ENCODE data around the gene PPP2R1A.
A peak's percentile ranks its signal among the peaks of the same experiment; 100 is the strongest.
"Not testable (repeated sequence)": the region's sequence is repeated elsewhere in the genome, so short reads cannot be mapped to it uniquely, and the experiment has no call there.

The PPP2R1A gene

DNA sequence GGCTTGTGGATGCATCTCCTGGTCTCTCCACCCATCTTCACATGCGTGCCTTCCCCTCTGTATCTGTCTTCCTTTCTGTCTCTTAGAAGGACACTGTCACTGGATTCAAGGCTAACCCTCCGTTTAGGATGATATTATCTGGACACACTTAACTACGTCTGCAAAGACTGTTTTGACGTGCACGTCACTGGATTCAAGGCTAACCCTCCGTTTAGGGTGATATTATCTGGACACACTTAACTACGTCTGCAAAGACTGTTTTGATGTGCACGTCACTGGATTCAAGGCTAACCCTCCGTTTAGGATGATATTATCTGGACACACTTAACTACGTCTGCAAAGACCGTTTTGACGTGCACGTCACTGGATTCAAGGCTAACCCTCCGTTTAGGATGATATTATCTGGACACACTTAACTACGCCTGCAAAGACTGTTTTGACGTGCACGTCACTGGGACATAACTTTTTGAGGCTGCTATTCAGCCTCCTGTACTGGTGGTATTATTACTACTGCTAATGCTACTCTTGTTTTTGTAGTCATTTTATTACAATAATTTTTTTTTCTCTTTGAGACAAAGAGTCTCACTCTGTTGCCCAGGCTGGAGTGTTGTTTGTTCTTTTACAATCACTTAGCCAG is 11.0 kb downstream of the PPP2R1A start:
- not testable (repeated sequence) for DNase-seq

DNA sequence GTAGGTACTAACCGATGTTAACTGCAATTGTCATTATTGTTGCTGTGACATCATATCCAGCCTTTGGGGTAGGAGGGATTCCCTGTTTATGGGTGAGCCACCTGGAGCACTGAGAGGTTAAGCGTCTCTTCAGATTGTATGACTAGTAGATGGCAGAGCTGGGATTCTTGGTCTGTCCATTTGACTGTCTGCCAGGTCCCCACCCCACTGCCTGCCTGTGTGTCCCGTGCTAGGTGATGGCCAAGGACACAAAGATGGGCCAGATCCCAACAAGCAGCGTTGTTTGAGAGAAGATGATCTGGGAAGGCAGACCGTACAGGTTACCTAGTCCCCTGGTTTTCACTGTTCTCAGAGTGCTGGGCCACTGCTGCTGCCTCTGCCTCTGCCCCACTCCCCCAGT is 16.6 kb downstream of the PPP2R1A start:
- no peak for DNase-seq

- DNase-seq = no peak
Observed at GRCh38 chr19:52211203-52211602, 21.4 kb downstream of the PPP2R1A start.

DNA sequence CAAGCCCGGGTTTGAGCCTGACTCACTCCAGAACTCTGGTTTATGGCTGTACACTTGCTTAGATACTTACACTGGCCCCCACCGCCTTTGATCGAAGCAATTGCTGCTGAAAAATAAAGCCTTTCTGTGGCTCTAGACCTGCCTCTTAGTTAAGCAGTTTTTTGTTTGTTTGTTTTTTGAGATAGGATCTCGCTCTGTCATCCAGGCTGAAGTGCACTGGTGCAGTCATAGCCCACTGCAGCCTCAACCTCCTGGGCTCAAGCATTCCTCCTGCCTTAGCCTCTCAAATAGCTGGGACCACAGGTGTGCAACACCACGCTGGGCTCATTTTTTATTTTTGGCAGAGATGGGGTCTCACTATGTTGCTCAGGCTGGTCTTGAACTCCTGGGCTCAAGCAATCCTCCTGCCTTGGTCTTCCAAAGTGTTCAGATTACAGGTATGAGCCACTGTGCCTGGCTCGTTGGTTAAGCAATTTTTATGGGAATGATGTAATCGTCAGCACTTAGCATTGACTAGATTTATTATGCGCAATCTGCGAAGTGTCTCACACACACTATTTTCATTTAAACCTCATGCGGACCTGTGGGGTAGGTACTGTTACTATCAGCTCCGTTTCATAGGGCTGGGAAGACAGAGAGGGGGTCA is 22.2 kb downstream of the PPP2R1A start:
- no peak for DNase-seq

GRCh38 chr19:52212572-52213255 is 22.9 kb downstream of the PPP2R1A start:
- no peak for DNase-seq

DNA sequence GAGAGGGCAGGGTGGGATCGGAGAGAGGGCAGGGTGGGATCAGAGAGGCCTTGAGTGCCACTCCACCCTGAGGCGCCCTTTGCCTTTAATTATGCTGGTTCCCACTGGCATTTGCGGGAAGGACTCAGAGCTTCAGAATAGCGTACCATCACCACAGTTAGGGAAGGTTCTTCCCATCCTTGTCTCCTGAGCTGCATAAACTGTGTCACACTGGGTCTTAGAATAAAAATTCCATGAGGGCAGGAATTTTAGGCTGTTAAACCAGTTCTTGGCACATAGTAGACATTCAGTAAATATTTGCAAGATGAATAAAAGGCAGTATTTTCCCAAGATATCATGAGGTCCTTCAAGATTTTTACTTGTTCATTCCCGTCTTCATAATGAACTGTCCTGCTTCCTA is 24.4 kb downstream of the PPP2R1A start:
- no peak for DNase-seq

GRCh38 chr19:52216401-52216800 is 26.5 kb downstream of the PPP2R1A start:
- no peak for DNase-seq

GRCh38 chr19:52217576-52217975 is 27.7 kb downstream of the PPP2R1A start:
- DNase-seq = no peak

- DNase-seq = no peak
Observed at GRCh38 chr19:52219611-52220010, 29.8 kb downstream of the PPP2R1A start.

GRCh38 chr19:52221031-52221430 is 31.2 kb downstream of the PPP2R1A start:
- DNase-seq = no peak

DNA sequence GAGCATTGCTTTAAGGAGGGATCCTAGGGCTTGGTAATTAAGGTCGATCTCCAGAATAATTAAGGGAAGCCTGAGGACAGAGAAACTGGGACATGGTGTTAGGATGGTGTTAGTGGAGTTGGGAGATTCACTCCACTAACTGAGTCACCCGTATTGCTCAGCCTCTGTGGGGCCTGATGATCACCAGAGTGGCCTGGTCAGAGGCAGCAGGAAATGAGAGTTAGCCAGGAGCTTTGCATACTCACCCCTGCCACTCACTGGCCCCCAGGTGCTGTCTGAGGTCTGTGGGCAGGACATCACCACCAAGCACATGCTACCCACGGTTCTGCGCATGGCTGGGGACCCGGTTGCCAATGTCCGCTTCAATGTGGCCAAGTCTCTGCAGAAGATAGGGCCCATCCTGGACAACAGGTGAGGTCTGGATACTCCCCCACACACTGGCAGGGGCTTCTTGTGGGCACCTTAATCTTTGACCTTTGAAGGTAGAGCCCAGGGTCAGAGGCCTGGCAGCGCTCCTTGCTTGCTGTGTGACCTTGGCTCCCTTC is 32.1 kb downstream of the PPP2R1A start:
- DNase-seq = no peak

DNA sequence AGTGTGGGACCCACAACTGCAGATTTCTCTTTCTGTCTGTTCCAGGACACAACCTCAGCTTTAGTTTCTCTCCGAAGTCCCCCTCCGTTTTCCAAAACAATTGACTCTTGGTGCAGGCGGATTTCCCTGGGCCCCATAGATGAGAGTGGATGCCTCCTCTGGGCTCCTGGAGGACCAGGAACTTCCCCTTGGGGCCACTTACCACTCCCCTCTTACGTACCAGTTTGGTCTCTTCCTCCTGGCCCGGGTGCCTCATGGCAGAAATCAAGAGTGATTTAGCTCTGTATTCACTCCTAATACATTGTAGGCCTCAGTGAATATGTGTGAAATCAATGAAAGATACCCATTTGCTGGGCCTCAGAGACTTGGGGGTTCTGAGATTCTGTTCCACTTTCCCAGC is 34.4 kb downstream of the PPP2R1A start:
- no peak for DNase-seq

DNA sequence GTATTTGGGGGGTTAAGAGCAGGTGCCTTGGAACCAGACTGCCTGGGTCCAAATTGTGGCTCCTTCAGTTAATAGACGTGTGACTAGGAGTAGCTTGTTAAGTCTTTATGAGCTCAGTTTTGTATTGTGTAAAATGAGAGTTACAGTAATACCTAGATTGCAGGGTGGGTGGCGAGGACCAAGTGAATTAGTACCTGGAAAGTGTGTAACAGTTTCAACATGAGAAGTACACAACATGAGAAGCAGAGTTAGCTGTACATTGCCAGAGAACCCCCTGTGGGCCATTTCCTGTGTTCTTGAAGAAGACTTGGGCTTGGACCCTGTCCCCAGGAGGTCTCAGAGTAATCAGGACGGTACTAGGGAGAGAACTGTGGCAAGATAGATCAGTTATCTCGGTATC is 36.8 kb downstream of the PPP2R1A start:
- DNase-seq = no peak

DNA sequence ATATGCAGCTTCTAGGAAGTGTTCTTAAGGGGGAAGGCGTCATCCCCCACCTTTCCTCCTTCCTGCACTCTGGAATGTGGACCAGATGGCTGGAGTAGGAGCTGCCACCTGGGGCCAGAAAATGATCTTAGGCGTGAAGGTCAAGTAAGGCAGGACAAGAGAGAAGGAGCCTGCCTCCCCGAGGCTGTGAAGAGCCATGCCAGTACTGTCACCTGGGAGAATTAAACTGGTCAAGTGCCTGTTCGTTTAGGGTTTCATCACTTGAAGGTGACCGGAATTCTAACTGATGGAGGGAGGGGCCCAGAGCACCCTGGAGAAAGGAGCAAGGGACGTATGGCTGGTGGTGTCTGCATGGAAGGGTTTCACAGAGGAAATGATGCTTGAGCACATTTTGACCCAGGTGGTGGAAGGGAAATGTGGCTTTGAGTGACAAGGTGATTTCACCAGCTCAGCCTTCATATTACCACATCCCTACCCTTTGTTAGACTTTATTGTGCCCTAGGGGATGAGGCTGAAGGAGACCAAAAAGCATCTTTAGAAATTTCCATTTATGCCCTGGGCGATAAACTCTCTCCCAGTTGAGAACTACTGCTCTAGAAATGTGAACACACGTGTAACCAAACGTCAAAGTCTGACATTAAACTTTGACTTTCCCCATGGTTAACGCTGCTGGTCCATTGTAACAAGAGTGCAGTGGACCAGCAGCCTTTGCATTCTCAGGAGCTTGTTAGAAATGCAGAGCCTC is 37.5 kb downstream of the PPP2R1A start:
- DNase-seq = no peak

- no peak for DNase-seq
Observed at GRCh38 chr19:52227980-52228379, 38.1 kb downstream of the PPP2R1A start.

DNA sequence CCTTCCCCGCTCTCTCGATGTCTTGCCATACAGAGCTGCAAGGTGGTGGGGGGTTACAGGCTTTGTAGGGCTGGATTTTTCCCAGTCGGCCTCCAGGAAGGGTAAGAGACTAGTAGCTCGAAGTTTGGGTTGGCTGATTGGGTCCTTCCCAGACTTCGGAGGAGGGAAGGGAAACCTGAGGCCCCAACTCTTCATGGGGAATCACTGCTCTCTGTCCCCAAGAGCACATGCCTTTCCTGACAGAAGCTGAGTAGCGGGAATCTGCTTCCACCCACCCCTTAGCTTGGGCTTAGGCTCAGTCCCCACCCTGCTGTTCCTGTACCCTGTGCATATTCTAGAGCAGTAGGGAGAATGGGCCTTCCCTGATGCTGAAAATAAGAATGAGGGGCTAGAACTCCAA is 39.7 kb downstream of the PPP2R1A start:
- DNase-seq = no peak

- DNase-seq = no peak
Observed at GRCh38 chr19:52230685-52231084, 40.8 kb downstream of the PPP2R1A start.

DNA sequence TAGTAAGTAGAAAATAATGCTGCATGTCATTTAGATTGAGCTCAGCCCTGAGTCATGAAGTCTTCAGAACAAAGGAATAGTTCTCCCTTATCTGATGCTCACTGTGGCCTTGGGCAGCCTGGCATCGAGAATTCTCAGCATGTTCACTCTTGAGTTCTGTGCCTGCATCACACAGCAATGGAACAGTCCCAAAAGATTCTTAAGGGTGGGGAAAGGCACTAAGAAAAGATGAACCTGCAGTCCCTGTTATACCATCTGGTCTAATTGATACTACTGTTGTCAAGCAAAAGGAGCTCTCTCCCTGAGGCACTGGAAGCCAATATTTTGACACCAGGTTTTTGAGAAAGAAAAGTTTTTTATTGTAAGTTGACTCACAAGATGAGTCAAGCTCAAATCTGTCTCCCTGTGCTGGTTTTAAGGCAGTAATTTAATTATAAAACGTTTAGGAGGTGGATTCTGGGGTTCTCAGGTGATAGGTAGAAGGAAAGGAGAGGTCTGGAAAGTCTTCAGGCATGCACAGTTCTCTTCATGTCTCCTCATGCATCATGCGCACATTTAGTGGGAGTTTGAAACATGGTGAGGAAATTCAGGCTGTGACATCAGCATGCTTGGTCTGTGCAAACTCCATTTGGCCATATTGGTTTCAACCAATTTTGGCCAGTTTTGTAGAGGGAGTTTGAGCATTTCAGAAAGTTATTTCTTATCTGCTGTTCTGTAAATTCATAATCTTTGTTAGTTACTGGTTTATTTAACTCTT is 41.5 kb downstream of the PPP2R1A start:
- no peak for DNase-seq

DNA sequence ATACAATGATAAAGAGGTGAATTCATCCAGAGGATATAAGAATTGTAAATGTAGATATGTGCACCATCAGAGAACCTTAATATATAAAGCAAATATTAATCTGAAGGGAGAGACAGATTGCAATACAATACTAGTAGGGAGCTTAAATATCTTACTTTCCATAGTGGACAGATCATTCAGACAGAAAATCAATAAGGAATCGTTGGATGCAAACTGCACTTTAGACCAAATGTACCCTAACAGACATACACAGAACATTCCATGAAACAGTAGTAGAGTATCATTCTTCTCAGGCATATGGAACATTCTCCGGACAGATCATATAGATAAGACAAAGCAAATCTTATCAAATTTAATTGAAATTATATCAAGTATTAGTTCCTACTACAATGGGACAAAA is 44.6 kb downstream of the PPP2R1A start:
- DNase-seq = no peak

GRCh38 chr19:52237197-52237596 is 47.3 kb downstream of the PPP2R1A start:
- DNase-seq = no peak

GRCh38 chr19:52237771-52238400 is 48.0 kb downstream of the PPP2R1A start:
- DNase-seq = peak; percentile 23

DNA sequence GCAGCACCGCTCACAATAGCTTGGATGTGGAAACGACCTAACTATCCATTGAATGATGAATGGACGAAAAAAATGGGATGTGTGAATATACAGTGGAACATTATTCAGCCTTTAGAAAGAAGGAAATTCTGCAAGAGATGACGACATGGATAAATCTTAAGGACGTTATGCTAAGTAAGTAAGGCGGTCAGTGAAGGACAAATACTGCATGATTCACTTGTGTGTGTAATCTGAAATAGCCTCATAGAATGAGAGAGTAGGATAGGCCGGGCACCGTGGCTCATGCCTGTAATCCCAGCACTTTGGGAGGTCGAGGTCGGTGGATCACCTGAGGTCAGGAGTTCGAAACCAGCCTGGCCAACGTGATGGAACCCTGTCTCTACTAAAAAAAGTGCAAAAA is 54.2 kb downstream of the PPP2R1A start:
- no peak for DNase-seq
